ENCODE results near the gene KCNE3. TPM values are rescaled to one million over a fixed set of nuclear protein-coding genes. Genes with fewer than 3 reads are reported as not detected.
A peak's percentile ranks its signal among the peaks of the same experiment; 100 is the strongest.

The KCNE3 gene
- total and polyA plus RNA-seq, 2 of the 13 experiments (the other 11 are each of a cell fraction or from before 2014, with no cell fraction given) = 0.33 to 2.2 TPM

GRCh38 chr11:74492974-74493790, 25.8 kb upstream of the KCNE3 start, which contains the start of gene LIPT2 (continued):
- TF ChIP-seq GRHL1 (CRISPR knock-in tag; conservative IDR thresholded peaks at IDR 0.05) (no peak), E2F2 (CRISPR knock-in tag; IDR thresholded peaks at IDR 0.05; ENCODE audit: borderline replicate concordance) (0 out of 2 replicates have a peak, but pooled peaks have one; percentile 70), KDM2A (CRISPR knock-in tag; IDR thresholded peaks at IDR 0.05; ENCODE audit: borderline replicate concordance, low read depth) (peak; percentile 70), ZNF138 (CRISPR knock-in tag; IDR thresholded peaks at IDR 0.05; ENCODE audit: low read depth) (peak; percentile 95), ZNF317 (CRISPR knock-in tag; IDR thresholded peaks at IDR 0.05) (no peak), ZNF619 (CRISPR knock-in tag; IDR thresholded peaks at IDR 0.05) (peak; percentile 89; the same call in 1 of the 2 replicates), ZUFSP (CRISPR knock-in tag; IDR thresholded peaks at IDR 0.05; ENCODE audit: borderline replicate concordance) (no peak), KDM6A (CRISPR knock-in tag; IDR thresholded peaks at IDR 0.05; ENCODE audit: low read depth) (no peak), ZNF639 (CRISPR knock-in tag; conservative IDR thresholded peaks at IDR 0.05) (peak; percentile 16; the same call in 1 of the 2 replicates), AFF4 (CRISPR knock-in tag; IDR thresholded peaks at IDR 0.05) (no peak), ZNF143 (CRISPR knock-in tag; IDR thresholded peaks at IDR 0.05) (no peak), XRCC5 (optimal IDR thresholded peaks at IDR 0.05; ENCODE audit: low read length) (peak; percentile 53), ZNF713 (CRISPR knock-in tag; IDR thresholded peaks at IDR 0.05) (peak; percentile 31; the same call in 1 of the 2 replicates), SOX5 (CRISPR knock-in tag; IDR thresholded peaks at IDR 0.05; ENCODE audit: borderline replicate concordance) (peak; percentile 12; the same call in 1 of the 2 replicates), ZNF431 (CRISPR knock-in tag; IDR thresholded peaks at IDR 0.05; ENCODE audit: borderline replicate concordance, low read depth) (no peak), ZKSCAN1 (IDR thresholded peaks at IDR 0.05; ENCODE audit: low read length) (no peak), IKZF4 (CRISPR knock-in tag; IDR thresholded peaks at IDR 0.05; ENCODE audit: borderline replicate concordance, low read depth, not compliant biosample characterization) (peak; percentile 93), ZNF629 (CRISPR knock-in tag; conservative IDR thresholded peaks at IDR 0.05) (0 out of 2 replicates have a peak, but pooled peaks have one; percentile 35), ZNF563 (CRISPR knock-in tag; IDR thresholded peaks at IDR 0.05) (peak; percentile 97)

Data from HepG2 (cell line).